ACC112 (cell line): ENCODE measurements around the gene BTN3A1.

ENCODE experiments used
- H2AFZ ChIP-seq: fragments of 200-600 bp; sonication (generic); one replicate; pipeline ENCODE4 v1.6.0; 2017; ENCODE audit warnings: antibody characterized with exemption, low read length; ENCODE audit not compliant: unreplicated experiment
- H3K27ac ChIP-seq: fragments of 200-600 bp; sonication (generic); 2 replicates; pipeline ENCODE4 v1.5.1; 2014; ENCODE audit warnings: low read depth, mild to moderate bottlenecking, antibody characterized with exemption, low read length, moderate library complexity
- H3K27me3 ChIP-seq: fragments of 200-600 bp; sonication (generic); 2 replicates; pipeline ENCODE4 v1.6.1; 2014; ENCODE audit warnings: mild to moderate bottlenecking, antibody characterized with exemption, low read length, moderate library complexity, mixed read lengths; ENCODE audit not compliant: insufficient read depth
- H3K36me3 ChIP-seq: fragments of 200-600 bp; sonication (generic); 2 replicates; pipeline ENCODE4 v1.6.1; 2016; ENCODE audit warnings: mild to moderate bottlenecking, antibody characterized with exemption, low read length, moderate library complexity, mixed read lengths; ENCODE audit not compliant: insufficient read depth
- H3K4me1 ChIP-seq: fragments of 200-600 bp; sonication (generic); one replicate; pipeline ENCODE4 v1.6.1; 2016; ENCODE audit warnings: low read length, mixed read lengths; ENCODE audit not compliant: insufficient read depth, unreplicated experiment, control insufficient read depth
- H3K4me3 ChIP-seq: fragments of 200-600 bp; sonication (generic); 2 replicates; pipeline ENCODE4 v1.5.1; 2014; ENCODE audit warnings: mild to moderate bottlenecking, low read depth, low read length
- H3K79me2 ChIP-seq: fragments of 200-600 bp; sonication (generic); one replicate; pipeline ENCODE4 v1.6.0; 2016; ENCODE audit warnings: low read length; ENCODE audit not compliant: control insufficient read depth, unreplicated experiment, insufficient read depth

Gene BTN3A1

DNA sequence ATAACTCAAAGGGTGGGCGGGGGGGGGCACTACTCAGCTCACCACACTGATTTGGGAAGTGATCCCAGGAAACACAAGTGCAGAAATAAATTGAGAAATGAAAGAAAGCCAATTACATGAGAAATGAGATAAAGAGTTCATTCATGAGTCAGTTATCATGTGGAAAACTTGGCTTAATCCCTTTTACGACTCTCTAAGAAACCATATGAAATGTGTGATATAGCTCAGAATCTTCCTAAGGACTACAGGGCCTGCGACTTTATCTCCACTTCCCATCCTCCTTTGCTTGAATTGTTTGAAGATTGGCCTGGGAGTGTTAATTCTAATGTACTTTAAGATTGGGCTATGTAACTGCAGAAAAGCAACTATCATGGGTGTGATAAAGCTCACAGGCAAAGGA is 22.8 kb upstream of the BTN3A1 start:
- Histone ChIP-seq H3K4me3 (no peak overlapping the region), H3K4me1 (peaks cover 3% of the 10 kb centered on the region), H3K36me3 (no peaks in the 10 kb centered on the region), H3K79me2 (peaks cover 2% of the 10 kb centered on the region), H3K27me3 (no peaks in the 10 kb centered on the region), H2AFZ (no peak overlapping the region), H3K27ac (no peak overlapping the region)

DNA sequence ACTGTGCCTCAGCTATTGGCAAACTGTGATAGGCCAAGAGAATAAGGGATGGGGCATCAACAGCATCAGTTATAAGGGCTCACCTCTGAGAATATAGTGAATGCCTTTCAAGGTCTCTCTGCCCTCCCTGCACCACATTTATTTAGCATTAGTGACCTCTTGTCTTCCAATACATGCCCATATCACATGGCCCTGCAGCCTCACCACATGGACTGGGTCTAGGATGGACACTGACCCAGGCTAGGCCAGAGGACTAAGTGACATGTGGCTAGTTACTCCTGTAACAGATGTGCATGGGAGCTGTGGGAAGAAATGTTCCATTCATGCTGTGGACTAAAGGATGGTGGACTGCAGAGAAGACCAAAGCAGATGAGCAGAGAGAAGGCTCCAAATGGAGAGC is 22.3 kb upstream of the BTN3A1 start:
- no peak overlapping the region for H3K27ac ChIP-seq
- H2AFZ ChIP-seq, result no peak overlapping the region
- peaks cover 6% of the 10 kb centered on the region for H3K79me2 ChIP-seq

DNA sequence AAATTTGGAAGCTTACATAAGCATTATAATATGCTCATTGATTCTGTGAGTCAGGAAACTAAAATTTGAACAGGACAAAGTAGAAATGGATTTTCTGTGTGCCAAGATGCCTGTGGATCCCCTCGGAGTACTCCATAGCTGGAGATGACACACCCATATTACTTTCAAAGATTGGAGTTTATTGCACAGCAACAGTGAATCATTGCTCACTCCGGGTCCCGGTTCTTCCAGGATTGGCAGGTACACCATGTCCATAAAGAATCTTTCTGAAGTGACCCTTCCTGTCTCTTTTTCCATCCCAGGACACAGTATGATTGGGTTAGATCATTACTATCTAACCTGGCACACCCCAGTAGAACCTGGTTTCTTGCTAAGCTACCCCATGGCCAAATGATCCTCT is 21.8 kb upstream of the BTN3A1 start:
- H3K4me1 ChIP-seq, result peaks cover 7% of the 10 kb centered on the region
- no peak overlapping the region for H3K27ac ChIP-seq
- no peak overlapping the region for H2AFZ ChIP-seq
- H3K4me3 ChIP-seq, result no peak overlapping the region
- H3K79me2 ChIP-seq, result peaks cover 7% of the 10 kb centered on the region
- H3K27me3 ChIP-seq, result no peaks in the 10 kb centered on the region
- H3K36me3 ChIP-seq, result peaks cover 5% of the 10 kb centered on the region; the same call in 1 of the 2 replicates

More for the DNA sequence above, 22.3 kb upstream of the BTN3A1 start:
- Histone ChIP-seq H3K4me3 (no peak overlapping the region), H3K4me1 (peaks cover 6% of the 10 kb centered on the region), H3K36me3 (no peaks in the 10 kb centered on the region), H3K27me3 (no peaks in the 10 kb centered on the region)

DNA sequence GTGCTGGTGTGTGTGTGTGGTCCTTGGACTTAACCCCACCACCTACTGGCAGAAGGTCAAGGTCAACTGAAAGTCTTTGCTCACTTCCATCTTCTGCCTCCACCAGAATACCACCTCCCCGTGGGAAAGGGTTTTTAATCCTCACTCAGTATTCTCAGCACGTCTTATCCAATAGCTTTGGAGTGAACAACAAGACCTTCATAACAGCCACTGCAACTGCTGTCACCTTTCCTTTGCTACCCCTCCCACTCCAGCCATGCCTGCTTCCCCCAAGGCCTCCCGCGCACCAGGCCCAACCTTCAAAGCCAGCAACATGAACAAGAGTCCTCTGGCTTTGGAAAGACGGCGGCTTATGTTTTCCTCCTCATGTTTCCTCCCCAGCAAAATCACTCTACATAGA is 20.0 kb upstream of the BTN3A1 start:
- H3K4me1 ChIP-seq, result peaks cover 7% of the 10 kb centered on the region
- H3K27me3 ChIP-seq, result no peaks in the 10 kb centered on the region
- peaks cover 7% of the 10 kb centered on the region for H3K79me2 ChIP-seq
- H3K27ac ChIP-seq, result no peak overlapping the region
- no peak overlapping the region for H2AFZ ChIP-seq
- no peak overlapping the region for H3K4me3 ChIP-seq
- H3K36me3 ChIP-seq, result peaks cover 5% of the 10 kb centered on the region; the same call in 1 of the 2 replicates

DNA sequence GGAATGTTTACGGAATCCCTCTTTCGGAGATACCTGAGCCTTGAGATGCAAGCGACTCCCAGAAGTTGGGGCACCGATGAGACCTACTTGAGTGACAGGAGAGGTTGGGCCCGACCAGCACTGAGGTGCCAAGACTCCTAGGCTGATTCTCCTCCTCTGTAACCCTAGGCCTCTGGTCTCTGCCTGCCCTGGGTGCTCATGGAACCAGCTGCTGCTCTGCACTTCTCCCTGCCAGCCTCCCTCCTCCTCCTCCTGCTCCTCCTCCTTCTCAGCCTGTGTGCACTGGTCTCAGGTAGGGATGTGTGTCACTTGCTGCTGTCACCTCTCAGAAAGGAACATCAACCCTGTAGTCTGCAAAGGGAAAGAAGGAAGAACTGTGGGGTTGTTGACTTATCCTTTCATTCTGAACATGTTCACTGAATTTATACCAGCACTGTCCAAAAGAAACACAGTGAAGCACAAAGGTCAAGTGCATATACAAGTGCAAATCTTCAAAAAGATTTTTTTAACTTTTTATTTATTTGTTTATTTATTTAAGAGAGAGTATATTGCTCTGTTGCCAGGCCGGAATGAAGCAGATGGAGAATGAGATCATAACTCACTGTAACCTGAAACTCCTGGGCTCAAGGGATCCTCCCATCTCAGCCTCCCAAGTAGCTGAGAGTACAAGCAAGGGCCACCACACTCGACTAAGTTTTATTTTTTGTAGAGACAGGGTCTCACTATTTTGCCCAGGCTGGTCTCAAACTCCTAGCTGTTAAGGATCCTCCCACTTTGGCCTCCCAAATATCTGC is 18.3 kb upstream of the BTN3A1 start:
- Histone ChIP-seq H2AFZ (peak overlapping the region; percentile 78), H3K79me2 (peaks cover 7% of the 10 kb centered on the region), H3K4me3 (peak overlapping the region; percentile 85), H3K36me3 (peaks cover 5% of the 10 kb centered on the region; the same call in 1 of the 2 replicates), H3K27me3 (no peaks in the 10 kb centered on the region), H3K4me1 (peaks cover 19% of the 10 kb centered on the region), H3K27ac (peak overlapping the region; percentile 57)

DNA sequence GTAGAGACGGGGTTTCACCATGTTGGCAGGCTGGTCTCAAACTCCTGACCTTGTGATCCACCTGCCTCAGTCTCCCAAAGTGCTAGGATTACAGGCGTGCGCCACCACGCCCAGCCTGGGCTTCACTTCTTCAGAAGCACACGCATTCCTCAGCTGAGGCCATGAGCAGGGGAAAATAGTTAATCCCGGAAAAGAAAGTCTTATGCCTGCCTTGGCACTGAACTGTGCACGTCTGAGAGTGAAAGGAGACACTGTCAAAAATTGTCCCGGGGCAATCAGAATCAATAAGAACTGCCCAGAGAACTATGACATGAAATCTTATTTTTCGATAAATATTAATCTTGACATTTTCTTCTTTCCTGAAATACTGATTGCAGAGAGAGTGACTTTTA is 16.3 kb upstream of the BTN3A1 start:
- H3K36me3 ChIP-seq, result peaks cover 9% of the 10 kb centered on the region; the same call in 1 of the 2 replicates
- peaks cover 21% of the 10 kb centered on the region for H3K4me1 ChIP-seq
- peaks cover 7% of the 10 kb centered on the region for H3K79me2 ChIP-seq
- H3K27me3 ChIP-seq, result no peaks in the 10 kb centered on the region
- H3K4me3 ChIP-seq, result no peak overlapping the region
- no peak overlapping the region for H3K27ac ChIP-seq
- no peak overlapping the region for H2AFZ ChIP-seq

DNA sequence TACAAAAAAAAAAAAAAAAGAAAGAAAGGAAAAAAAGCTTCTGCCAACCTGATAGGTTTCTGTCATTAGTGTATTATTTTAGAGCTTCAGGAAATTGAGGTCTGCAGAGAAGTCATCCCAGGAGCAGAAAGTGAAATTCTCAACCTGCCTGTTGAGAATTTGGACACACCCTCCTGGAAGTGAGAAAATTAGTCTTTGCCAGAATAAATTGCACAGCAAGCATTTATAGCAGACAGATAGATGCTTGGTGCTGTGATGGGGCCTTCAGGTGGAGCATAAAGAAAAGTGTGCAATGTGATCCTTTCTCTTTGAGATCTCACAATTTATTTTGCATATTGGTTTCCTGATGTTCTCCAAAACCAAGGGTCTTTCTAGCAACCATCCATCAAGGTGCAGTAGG is 14.5 kb upstream of the BTN3A1 start:
- Histone ChIP-seq H3K27me3 (no peaks in the 10 kb centered on the region), H3K27ac (no peak overlapping the region), H3K4me3 (no peak overlapping the region), H3K79me2 (peaks cover 7% of the 10 kb centered on the region), H3K4me1 (peaks cover 21% of the 10 kb centered on the region), H3K36me3 (peaks cover 9% of the 10 kb centered on the region; the same call in 1 of the 2 replicates), H2AFZ (no peak overlapping the region)

DNA sequence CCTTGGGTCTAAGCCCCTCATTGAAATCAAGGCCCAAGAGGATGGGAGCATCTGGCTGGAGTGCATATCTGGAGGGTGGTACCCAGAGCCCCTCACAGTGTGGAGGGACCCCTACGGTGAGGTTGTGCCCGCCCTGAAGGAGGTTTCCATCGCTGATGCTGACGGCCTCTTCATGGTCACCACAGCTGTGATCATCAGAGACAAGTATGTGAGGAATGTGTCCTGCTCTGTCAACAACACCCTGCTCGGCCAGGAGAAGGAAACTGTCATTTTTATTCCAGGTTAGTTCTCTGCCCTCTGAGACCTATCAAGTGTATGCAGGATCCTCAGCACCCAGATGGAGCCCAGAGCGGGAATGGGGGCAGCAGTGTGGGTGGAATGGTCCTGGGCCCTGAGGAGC is 14.1 kb upstream of the BTN3A1 start:
- Histone ChIP-seq H3K27me3 (no peaks in the 10 kb centered on the region), H2AFZ (no peak overlapping the region), H3K4me3 (no peak overlapping the region), H3K4me1 (peaks cover 21% of the 10 kb centered on the region), H3K79me2 (peaks cover 7% of the 10 kb centered on the region), H3K36me3 (peaks cover 9% of the 10 kb centered on the region; the same call in 1 of the 2 replicates), H3K27ac (no peak overlapping the region)

DNA sequence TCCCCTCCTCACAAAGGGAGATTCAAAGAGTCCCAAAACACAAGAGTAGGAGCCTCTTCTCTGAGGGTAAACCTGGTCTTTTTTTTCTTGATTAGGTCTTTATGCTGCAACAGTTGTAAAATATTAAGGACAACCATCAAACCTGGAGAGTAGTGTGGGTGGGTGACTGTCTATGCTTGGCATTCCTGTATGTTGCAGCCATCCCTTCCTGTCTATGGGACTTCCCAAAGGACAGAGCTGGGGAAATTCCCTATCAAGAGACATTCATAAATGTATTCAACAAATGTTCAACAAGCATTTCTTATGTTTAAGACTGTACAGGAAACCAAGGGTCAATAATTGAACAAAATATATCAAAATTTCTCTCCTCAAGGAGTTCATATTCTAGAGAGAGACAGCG is 13.6 kb upstream of the BTN3A1 start:
- H3K79me2 ChIP-seq, result peaks cover 7% of the 10 kb centered on the region

DNA sequence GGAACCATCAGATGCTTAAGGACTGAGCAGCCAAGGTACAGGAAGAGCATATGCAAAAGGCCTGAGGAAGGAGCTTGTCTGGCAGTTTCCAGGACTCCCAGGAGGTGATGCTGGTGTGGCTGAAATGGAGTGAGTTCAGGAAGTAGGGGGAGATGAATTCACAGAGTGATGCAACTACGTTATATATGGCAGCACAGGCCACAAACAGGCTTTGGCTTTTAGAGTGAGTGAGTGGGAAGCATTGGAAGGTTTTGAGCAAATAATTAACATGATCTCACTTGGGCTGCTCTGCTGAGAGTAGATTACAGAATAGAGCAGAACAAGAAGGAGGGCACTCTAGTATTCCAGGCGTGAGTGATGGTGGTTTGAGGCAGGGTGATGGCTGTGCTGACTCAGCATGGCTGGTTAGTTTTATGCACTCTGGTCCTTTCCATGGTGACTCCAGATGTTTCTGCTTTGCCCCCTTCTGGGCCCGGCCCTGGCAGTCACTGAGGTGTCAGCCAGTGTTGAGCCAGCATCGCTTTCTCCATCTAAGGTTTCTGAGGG is 12.7 kb upstream of the BTN3A1 start:
- Histone ChIP-seq H3K79me2 (peaks cover 4% of the 10 kb centered on the region), H3K4me1 (peaks cover 24% of the 10 kb centered on the region), H3K4me3 (no peak overlapping the region), H3K27ac (no peak overlapping the region), H2AFZ (no peak overlapping the region), H3K36me3 (peaks cover 9% of the 10 kb centered on the region; the same call in 1 of the 2 replicates), H3K27me3 (no peaks in the 10 kb centered on the region)

More for the DNA sequence above, 13.6 kb upstream of the BTN3A1 start:
- H3K27me3 ChIP-seq, result no peaks in the 10 kb centered on the region
- no peak overlapping the region for H3K4me3 ChIP-seq
- H3K4me1 ChIP-seq, result peaks cover 21% of the 10 kb centered on the region
- no peak overlapping the region for H3K27ac ChIP-seq
- no peak overlapping the region for H2AFZ ChIP-seq
- peaks cover 9% of the 10 kb centered on the region; the same call in 1 of the 2 replicates for H3K36me3 ChIP-seq

DNA sequence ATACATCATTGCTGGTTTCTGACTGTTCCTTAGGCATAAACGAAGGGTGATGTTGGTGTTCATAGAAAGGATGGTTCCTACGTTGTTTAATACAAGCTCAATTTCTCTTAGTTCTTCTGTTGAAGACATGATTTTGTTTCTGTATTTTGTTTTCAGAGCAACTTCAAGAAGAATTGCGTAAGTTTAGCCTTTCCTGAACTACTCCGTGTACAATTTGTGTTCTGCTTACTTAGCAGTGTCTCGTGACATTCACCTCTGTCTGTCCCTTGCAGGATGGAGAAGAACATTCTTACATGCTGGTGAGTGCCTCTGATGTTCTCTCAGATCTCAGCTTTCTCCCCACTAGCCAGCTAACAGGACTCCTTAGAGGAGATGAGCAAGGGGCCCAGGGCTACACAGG is 11.5 kb upstream of the BTN3A1 start:
- 0 out of 2 replicates have a peak, but pooled peaks cover 4% of the 10 kb centered on the region for H3K36me3 ChIP-seq
- H3K27me3 ChIP-seq, result no peaks in the 10 kb centered on the region
- no peaks in the 10 kb centered on the region for H3K79me2 ChIP-seq
- H3K4me1 ChIP-seq, result peaks cover 27% of the 10 kb centered on the region
- no peak overlapping the region for H2AFZ ChIP-seq
- no peak overlapping the region for H3K27ac ChIP-seq
- H3K4me3 ChIP-seq, result no peak overlapping the region
